ENCODE results near the gene LBHD1. TPM values are rescaled to one million over a fixed set of nuclear protein-coding genes. Genes with fewer than 3 reads are reported as not detected.

LBHD1 gene
- total RNA-seq, 1 experiment from 2014 or later = 10.4 TPM

DNA sequence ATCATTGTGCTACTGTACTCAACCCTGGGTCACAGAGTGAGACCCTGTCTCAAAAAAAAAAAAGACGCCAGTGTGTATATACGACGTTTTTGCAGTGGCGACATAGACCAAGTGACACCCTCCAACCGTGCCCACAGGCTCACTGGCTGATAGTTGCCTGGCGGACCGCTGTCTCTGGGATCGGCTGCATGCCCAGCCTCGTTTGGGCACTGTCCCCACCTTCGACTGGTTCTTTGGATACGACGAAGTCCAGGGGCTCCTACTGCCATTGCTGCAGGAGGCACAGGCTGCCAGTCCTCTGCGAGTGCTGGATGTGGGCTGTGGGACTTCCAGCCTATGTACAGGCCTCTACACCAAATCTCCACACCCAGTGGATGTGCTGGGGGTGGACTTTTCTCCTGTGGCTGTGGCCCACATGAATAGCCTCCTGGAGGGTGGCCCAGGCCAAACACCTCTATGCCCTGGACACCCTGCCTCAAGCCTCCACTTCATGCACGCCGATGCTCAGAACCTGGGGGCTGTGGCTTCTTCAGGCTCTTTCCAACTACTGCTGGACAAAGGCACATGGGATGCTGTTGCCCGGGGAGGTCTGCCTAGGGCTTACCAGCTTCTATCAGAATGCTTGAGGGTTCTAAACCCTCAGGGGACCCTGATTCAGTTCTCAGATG lies 5.7 kb downstream of the LBHD1 start:
- Histone ChIP-seq H3K23ac (ENCODE audit: insufficient read length, low read depth, low read length) (no peak overlapping the region), H3K4ac (ENCODE audit: low read depth, low read length) (no peak overlapping the region), H4K5ac (ENCODE audit: insufficient read length, low read depth, low read length) (no peak overlapping the region), H3K9me3 (ENCODE audit: control insufficient read depth, low read depth, low read length) (no peaks in the 10 kb centered on the region), H3K27ac (ENCODE audit: insufficient read length, low read depth, low read length) (no peak overlapping the region), H2BK5ac (ENCODE audit: insufficient read length, low read length) (no peak overlapping the region), H2BK20ac (ENCODE audit: low read depth, low read length, poor library complexity, severe bottlenecking) (no peak overlapping the region), H2BK15ac (ENCODE audit: low read depth, low read length) (no peak overlapping the region), H3K9ac (ENCODE audit: extremely low read depth, insufficient read length, low read length) (peak overlapping the region; percentile 95), H4K91ac (ENCODE audit: insufficient read length, low read depth, low read length) (no peak overlapping the region), H3K56ac (ENCODE audit: insufficient read length, low read depth, low read length) (no peak overlapping the region), H2AFZ (ENCODE audit: low read length) (no peak overlapping the region), H2BK120ac (ENCODE audit: low read depth, low read length, poor library complexity, severe bottlenecking) (no peak overlapping the region), H4K8ac (replicated peaks; ENCODE audit: insufficient read length, low read depth, low read length) (no peak overlapping the region), H3T11ph (ENCODE audit: low read length) (no peak overlapping the region), H3K79me1 (ENCODE audit: insufficient read depth, low read depth, low read length, poor library complexity, severe bottlenecking) (no peaks in the 10 kb centered on the region), H3K27me3 (ENCODE audit: insufficient read depth, low read length) (no peaks in the 10 kb centered on the region), H3K79me2 (ENCODE audit: insufficient read depth, low read length) (peaks cover 3% of the 10 kb centered on the region; the same call in 1 of the 2 replicates), H3K4me1 (ENCODE audit: insufficient read depth, low read length) (peaks cover 2% of the 10 kb centered on the region; the same call in 1 of the 2 replicates), H2BK12ac (ENCODE audit: insufficient read length, low read depth, low read length) (no peak overlapping the region), H3K18ac (ENCODE audit: insufficient read length, low read depth, low read length) (no peak overlapping the region), H3K4me2 (ENCODE audit: insufficient read depth, insufficient read length, low read length) (peak overlapping the region; percentile 86), H3K14ac (ENCODE audit: insufficient read depth, low read length) (no peak overlapping the region; the same call in 1 of the 2 replicates), H4K20me1 (ENCODE audit: control insufficient read depth, insufficient read depth, insufficient read length) (no peaks in the 10 kb centered on the region), H3K23me2 (ENCODE audit: insufficient read length, low read depth, low read length, poor library complexity, severe bottlenecking) (peaks cover 17% of the 10 kb centered on the region), H2AK5ac (ENCODE audit: insufficient read length, low read length) (no peak overlapping the region)
- Mint-ChIP-seq H3K4me1 (peaks cover 23 to 24% of the 10 kb centered on the region in 2 experiments), H3K27ac (peak overlapping the region in 2 of 3 experiments; percentile 73 to 90; a peak in 4 of 7 replicates), H3K36me3 (ENCODE audit: insufficient read depth in 1 of 3, low read depth in 3 of 3) (peaks cover 29 to 49% (median 29%) of the 10 kb centered on the region in 3 experiments), H3K4me3 (peak overlapping the region; percentile 94 to 99), H3K9me3 (no peaks in the 10 kb centered on the region; a peak in 1 of 5 replicates), H3K27me3 (ENCODE audit: low read depth) (no peaks in the 10 kb centered on the region; the same call in none of the 2 replicates)
- TF ChIP-seq, protein P1, sequence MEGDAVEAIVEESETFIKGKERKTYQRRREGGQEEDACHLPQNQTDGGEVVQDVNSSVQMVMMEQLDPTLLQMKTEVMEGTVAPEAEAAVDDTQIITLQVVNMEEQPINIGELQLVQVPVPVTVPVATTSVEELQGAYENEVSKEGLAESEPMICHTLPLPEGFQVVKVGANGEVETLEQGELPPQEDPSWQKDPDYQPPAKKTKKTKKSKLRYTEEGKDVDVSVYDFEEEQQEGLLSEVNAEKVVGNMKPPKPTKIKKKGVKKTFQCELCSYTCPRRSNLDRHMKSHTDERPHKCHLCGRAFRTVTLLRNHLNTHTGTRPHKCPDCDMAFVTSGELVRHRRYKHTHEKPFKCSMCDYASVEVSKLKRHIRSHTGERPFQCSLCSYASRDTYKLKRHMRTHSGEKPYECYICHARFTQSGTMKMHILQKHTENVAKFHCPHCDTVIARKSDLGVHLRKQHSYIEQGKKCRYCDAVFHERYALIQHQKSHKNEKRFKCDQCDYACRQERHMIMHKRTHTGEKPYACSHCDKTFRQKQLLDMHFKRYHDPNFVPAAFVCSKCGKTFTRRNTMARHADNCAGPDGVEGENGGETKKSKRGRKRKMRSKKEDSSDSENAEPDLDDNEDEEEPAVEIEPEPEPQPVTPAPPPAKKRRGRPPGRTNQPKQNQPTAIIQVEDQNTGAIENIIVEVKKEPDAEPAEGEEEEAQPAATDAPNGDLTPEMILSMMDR (conservative IDR thresholded peaks at IDR 0.05) = no peak
- DNase-seq = no peak
- no CpG with 5 or more reads among the region's 16 CpGs for WGBS (ENCODE audit: extremely low coverage, insufficient read length, low lambda C conversion rate)

Measured in H9 (cell line).